AG10803 (cell line): Measurements from ENCODE around the gene MAN1A1.

Experiments
- DNase-seq: peaks from one replicate; pipeline ENCODE4 v3.0.0; 2010; ENCODE audit warnings: low read depth
- H3K4me3 ChIP-seq: 2 replicates; pipeline ENCODE4 v1.5.1; 2011; ENCODE audit warnings: mild to moderate bottlenecking, low read length, control low read depth
- CTCF ChIP-seq: conservative IDR thresholded peaks from 2 replicates; pipeline ENCODE4 v1.5.1; 2011; ENCODE audit warnings: mild to moderate bottlenecking, low read length, control low read depth, inconsistent platforms

Gene MAN1A1

GRCh38 chr6:119283979-119284545 lies 65.5 kb downstream of the MAN1A1 start:
- H3K4me3 ChIP-seq, result no peak overlapping the region
- no peak for DNase-seq
- no peak for TF ChIP-seq CTCF

GRCh38 chr6:119283214-119283613 lies 66.3 kb downstream of the MAN1A1 start:
- no peak overlapping the region for H3K4me3 ChIP-seq
- TF ChIP-seq CTCF, result no peak
- DNase-seq, result no peak

- DNase-seq, result peak; percentile 18
- TF ChIP-seq CTCF, result no peak
- H3K4me3 ChIP-seq, result no peak overlapping the region
Observed at GRCh38 chr6:119280668-119281067, 68.9 kb downstream of the MAN1A1 start.

- H3K4me3 ChIP-seq, result no peak overlapping the region
- TF ChIP-seq CTCF, result no peak
- no peak for DNase-seq
Observed at GRCh38 chr6:119280080-119280479, 69.5 kb downstream of the MAN1A1 start.

GRCh38 chr6:119278625-119279024 lies 70.9 kb downstream of the MAN1A1 start:
- no peak for DNase-seq
- TF ChIP-seq CTCF, result no peak
- no peak overlapping the region for H3K4me3 ChIP-seq

- no peak overlapping the region for H3K4me3 ChIP-seq
- DNase-seq, result no peak
- no peak for TF ChIP-seq CTCF
Observed at GRCh38 chr6:119277052-119277451, 72.5 kb downstream of the MAN1A1 start.

GRCh38 chr6:119276211-119276610 lies 73.3 kb downstream of the MAN1A1 start:
- no peak overlapping the region for H3K4me3 ChIP-seq
- TF ChIP-seq CTCF, result no peak
- peak; percentile 74 for DNase-seq
